Dermis microvascular lymphatic vessel endothelial cell (primary cell): ENCODE results near the gene RPS14. TPM values are rescaled to one million over a fixed set of nuclear protein-coding genes. Genes with fewer than 3 reads are reported as not detected.

Experiments
- DNase-seq, 2 donors: peaks; one replicate each; pipeline versions ENCODE4 v3.0.0 to v3.0.0-alpha.2; 2010; ENCODE audit warnings: low read depth in 2 of 2
- total RNA-seq: library from RNA; depleted of rRNA; stranded (reverse); fragments of >200 nt; gene quantifications from 2 replicates; pipeline ENCODE4 v1.2.1, GENCODE V29; 2014

Gene RPS14
- total RNA-seq, 1 donor from 2014 or later, result 2,736 TPM

DNA sequence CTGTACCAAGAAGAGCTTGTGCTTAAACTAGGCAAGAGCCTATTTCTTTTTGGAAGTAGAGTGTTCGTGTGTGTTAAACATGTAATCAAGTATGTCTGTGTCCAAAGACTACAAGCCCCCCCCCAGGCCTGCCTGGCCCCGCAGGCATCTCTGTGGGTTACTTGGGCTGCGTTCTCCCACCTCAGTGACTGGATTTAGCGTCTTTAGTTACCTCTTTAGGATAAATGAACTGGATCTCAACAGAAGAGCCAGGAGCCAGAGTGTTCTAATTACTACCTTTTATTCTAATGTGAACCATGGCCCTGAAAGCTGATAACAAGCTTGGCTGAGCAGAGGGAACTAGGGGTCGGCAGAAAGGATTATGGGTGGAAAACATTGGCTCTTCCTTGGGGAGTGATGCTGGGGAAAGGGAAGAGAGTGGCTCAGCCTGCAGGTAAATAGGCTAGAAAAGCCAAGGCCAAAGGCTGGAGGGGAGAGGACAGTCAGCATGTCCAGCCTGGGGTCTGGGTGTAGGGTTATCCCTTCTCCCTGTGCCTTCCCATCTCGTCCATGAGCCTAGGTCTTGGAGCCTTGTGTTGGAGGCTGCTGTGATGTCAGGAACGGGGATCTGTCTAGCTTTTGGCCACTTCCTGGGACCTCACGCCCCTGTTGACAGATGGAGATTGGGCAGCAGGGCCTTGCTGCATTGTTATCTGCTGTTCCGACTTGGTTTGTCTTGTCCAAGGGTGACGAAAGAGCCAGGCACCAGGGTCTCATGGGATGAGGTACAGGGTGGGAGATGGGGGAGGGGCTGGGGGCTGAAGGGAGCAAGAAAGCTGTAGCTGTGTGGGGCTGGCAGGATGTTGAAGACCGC is 47.9 kb downstream of the RPS14 start:
- no peak for DNase-seq

DNA sequence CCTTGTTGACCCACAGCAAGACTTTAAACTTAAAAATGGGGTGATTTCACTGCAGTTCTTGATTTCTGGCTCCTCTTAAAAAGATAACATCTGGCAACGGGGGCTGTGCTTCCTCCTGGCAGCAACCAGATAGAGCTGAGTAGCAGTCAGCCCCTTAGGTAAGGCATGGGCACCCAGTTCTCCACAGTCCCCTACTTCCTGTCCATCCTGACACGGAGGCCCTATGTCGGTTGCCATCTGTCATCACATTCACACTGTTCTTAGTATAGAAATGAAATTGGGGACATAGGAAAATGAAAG is 48.5 kb downstream of the RPS14 start:
- no peak for DNase-seq

DNA sequence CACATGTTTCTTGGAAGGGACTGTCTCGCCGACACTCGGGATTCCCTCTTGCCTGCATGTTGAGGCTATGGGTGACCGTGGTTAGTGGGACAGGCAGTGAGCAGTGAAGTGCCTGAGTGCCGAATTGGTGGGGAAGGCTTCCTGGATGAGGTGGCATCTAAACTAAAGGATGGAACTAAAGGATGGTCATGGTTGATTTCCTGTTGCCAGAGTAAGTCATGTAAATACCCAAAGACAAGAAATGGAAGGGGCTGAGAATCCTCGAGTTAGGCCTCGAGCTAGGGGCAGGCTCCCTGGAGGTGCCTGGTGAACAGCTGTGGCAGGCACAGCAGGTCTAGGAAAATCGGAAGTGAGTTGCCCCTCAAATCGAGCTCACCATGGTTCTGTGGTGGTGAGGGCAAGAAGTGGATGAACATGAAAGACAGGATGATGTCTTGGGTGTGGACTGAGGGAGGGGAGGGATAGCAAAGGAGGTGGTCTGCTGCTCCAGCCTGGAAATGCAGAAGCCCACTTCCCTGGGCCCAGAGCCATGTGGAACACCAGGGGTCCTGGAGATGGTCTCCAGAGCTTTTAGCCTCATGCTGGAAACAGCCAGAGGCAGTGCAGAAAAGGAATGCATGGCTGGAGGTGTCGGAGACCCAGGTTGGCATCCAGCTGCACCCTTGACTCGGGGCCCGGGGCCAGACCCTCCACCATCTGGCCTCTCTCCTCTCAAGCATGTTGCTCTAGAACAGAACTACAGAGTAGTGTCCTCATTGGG is 49.0 kb downstream of the RPS14 start:
- no peak for DNase-seq

DNA sequence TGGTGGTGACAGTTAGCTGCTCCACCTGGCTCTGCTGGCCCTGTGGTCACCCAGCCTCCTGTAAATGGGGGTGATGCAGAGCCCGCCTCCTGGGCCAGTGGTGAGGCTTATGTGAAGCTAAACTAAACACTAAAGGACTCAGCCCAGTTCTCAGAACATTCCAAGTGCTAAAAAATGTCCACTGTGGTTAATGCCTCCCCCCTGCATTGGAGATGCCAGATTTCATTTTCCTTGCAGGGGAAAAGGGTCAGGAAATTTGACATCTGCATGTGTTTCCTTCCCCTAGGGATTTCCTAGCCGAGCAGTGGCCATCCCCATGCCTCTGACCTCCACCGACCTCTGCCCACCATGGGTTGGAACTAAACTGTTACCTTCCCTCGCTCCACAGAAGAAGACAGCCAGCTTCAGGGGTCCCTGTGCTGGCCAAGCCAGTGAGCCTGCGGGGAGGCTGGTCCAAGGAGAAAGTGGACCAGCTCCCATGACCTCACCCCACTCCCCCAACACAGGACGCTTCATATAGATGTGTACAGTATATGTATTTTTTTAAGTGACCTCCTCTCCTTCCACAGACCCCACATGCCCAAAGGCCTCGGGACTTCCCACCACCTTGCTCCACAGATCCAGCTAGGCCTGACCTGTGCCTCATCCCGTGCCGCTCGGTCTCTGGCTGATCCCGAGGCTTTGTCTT is 49.9 kb downstream of the RPS14 start:
- DNase-seq, result no peak

DNA sequence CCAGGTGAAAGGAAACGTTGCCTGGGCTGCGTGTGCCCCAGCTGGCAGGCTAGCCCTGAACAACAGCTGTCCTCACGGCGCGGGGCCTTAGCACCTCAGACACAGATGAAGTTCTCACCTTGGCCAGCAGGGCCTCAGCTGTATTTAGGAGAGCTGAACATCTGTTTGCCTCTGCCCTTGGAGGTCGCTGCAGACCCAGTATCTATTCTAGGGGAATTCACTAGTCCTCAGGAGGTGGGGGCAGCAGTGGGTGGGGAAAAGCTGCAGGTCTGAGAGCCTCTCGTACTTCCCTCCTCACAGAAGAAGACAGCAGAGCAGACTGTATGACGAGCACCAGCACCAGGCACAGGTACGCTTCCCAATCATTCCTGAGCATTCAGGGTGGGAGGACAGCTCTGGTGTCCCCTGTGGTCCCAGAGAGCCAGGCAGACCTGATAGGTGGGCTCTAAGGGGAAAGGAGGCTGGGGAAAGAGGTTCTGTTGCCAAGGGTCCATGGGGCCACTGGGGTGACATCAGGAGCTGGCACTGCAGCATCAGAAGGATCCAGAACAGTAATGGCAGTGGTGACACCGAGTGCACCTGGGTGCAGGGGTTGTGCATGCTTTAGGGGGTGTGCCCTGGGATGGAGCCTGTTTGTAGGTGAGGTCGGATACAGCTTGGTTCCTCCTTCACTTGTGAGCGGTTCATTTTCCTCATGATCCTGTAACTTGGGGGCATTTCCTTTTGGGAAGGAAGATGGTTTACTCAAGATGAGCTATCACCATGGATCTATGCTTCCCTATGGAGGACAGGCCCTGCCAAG is 50.6 kb downstream of the RPS14 start:
- DNase-seq, result no peak

DNA sequence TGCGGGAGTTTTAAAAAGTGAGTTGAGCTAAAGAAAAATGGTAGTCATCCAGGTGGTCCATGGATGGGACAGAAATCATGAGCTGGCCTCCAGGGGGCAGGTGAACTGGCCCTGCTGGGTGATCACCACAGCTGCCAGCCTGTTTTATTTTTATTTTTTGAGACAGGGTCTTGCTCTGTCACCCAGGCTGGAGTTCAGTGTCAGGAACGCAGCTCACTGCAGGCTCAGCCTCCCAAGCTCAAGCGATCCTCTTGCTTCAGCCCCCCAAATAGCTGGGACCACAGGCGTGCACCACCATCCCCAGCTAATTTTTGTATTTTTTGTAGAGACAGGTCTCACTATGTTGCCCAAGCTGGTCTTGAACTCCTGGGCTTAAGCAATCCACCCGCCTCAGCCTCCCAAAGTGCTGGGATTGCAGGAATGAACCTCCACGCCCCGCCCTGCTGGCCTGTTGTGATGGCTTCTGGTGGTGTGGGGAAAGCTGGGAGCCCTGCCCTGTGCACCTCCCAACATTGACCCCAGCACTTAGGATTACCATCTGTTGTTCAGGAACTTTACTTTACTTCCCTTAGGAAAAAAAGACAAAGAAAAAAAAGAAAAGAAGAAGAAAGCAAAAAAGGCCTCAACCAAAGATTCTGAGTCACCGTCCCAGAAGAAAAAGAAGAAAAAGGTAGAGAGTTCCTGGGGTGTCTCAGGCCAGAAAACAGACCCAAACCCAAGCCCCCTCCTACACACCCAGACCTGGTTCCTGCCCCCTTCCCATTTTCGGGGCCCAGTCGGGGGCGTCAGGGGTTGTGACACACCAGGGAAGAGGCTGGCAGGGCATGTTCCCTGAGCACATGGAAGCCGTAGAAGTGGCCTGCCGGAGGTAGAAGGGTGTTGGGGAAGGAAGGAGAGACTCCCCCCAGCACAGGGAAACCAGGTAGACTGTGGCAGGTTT is 51.5 kb downstream of the RPS14 start:
- DNase-seq, result no peak

DNA sequence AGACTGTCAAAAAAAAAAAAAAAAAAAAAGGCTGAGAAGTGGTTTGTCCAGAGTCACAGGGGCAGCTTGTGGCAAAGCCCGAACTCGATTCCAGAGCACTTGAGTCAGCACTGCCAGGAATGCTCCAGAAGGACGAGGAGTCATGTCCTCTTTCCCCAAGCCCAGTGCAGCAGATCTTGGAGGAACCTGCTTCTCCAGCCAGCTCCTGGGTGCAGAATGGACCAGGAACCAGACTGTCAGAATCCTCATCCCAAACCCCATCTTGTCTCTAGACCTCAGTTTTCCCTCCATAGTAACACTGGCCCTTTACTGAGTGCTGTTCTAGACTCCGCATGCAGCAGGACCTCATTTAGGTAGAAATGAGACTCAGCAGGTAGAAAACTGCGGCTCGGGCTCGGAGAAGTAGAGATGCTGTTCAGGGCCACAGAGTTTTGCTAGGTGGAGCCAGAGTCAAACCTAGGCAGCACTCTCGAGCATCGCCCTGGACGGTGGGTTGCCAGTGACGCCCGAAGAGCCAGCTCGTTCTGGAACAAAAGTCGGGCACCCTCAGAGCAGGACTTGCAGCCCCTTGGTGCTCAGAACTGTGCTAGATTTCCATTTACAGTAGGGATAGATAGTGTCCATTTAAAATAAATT is 52.3 kb downstream of the RPS14 start:
- DNase-seq, result no peak

DNA sequence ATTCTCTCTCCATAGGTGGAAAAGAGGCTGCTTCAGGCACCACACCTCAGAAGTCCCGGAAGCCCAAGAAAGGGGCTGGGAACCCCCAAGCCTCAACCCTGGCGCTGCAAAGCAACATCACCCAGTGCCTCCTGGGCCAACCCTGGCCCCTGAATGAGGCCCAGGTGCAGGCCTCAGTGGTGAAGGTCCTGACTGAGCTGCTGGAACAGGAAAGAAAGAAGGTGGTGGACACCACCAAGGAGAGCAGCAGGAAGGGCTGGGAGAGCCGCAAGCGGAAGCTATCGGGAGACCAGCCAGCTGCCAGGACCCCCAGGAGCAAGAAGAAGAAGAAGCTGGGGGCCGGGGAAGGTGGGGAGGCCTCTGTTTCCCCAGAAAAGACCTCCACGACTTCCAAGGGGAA is 53.3 kb downstream of the RPS14 start:
- DNase-seq, result no peak

DNA sequence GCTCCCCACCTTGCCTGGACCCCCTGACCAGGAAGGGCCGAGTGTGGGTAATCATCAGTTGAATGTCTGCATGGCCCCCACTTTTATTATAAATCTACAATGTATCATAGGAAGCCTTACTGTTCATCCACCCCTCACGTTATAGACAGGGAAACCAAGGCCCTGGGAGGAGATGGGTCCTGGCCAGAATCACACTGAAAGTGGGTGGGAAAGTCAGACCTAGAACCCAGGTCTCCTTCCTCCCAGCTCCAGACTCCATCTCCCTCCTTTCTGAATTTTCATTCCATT is 53.9 kb downstream of the RPS14 start:
- no peak for DNase-seq

DNA sequence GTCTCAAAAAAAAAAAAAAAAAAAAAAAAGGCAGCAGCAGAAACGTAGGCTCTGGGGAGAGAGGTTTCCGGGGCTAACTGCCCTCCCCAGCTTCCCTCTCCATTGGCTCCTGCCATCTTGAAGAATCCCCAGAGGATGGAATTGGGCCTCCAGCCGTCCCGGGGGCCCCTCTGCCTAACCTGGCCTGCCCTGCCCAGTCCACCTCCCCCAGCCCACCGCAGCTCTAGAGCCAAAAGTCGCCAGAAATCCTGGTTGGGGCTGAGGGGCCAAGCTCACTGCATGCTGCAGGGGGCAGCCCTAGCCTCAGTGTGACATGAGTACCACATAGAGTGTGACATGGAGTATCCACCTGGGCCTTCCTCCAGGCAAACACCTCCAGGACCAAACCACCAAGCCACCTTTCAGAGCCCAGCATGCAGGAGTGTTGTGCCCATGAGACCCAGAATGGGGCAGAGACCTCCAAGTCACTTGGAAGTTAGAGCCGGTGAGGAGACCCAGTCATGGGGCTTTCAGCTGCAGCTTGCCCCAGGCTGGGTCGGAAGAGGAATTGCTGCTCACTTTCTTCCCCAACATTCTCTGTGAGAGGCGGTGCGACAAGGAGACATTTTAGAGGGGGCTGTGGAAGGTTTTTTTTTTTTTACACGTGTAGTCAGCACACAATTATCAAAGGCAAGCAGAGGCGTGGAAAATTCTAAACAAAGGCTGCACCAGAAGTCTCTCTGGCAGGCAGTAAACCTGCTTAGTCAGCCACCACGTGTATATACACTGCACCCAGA is 54.4 kb downstream of the RPS14 start:
- DNase-seq, result no peak

DNA sequence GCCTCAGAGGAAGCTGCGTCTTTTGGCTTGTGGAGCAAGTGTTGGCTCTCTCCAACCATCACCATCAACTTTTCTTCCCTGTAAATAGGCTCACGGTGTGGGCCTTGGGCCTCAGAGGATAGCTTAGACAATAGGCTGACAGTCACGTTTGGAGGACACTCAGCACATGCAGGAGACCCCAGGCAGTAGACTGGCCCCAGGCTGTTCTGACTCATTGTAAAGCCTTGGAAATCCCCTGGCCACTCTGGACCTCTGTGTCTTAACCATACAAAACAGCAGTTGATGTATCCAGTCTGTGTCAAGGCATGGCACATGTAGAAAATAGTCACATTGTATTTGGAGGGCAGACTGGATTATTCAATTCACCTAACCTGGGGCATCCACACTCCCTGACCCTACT is 55.4 kb downstream of the RPS14 start:
- peak in 1 of 2 donors; percentile 46 for DNase-seq

DNA sequence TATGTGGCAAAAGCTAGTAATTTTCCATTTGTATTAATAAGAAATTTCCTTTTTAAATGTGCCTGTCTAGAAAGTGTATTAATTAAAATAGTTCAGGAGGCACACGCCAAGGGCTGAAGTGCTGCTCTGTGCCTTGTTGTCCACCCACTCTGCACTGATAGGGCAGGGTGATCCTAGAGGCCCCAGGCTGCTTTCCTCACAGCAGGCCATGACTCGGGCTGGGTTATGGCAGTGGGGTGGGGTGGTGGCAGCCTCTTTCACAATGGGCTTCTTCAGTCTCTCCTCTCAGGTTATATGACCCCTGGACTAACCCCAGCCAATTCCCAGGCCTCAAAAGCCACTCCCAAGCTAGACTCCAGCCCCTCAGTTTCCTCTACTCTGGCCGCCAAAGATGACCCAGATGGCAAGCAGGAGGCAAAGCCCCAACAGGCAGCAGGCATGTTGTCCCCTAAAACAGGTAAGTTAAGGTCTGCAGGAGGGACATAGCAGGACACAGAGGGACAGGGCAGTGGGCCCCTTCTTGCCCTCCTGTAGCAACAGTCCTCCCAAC is 56.4 kb downstream of the RPS14 start:
- no peak for DNase-seq

DNA sequence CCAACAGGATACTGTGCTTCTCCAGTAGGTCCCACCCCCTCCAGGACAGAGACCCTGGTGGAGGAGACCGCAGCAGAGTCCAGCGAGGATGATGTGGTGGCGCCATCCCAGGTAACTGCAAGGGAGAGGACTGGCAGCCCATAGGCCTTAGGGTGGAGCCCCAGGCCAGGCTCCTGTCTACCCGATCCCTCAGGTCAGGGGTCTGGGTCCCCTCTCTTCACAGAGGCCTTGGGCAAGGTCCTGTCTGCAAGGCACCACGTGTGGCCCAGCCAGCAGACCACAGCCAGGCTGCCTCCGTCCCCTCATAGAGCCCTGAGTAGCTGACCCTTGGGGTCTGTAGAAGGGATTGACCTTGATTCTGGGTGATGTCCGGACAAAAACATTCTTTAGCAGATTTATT is 56.9 kb downstream of the RPS14 start:
- DNase-seq, result no peak

Other genes with a start within 250 kb of the RPS14 start
- gene CAMK2A, start 160.0 kb downstream of the RPS14 start, total RNA-seq, result not detected in 2 replicates
- under 0.01 TPM in 1 of 2 replicates, not detected in the other for gene ARSI, start 146.8 kb downstream of the RPS14 start, total RNA-seq
- gene TCOF1, start 92.0 kb downstream of the RPS14 start, total RNA-seq, result 9.6 and 11.3 TPM in 2 replicates
- gene CD74, start 36.8 kb downstream of the RPS14 start, total RNA-seq, result 1.2 and 2.9 TPM in 2 replicates
- gene NDST1, start 58.4 kb upstream of the RPS14 start, total RNA-seq, result 22.3 and 35.3 TPM in 2 replicates
- 5.6 and 12.3 TPM in 2 replicates for gene SYNPO, start 190.9 kb upstream of the RPS14 start, total RNA-seq
- gene MYOZ3, start 211.5 kb upstream of the RPS14 start, total RNA-seq, result 0.13 and 0.25 TPM in 2 replicates